GM21447 (cell line): Measurements from ENCODE around the gene ROMO1.
A peak's percentile ranks its signal among the peaks of the same experiment; 100 is the strongest.
"Not testable (repeated sequence)": the region's sequence is repeated elsewhere in the genome, so short reads cannot be mapped to it uniquely, and the experiment has no call there.

Experiments used
- ATAC-seq: cut with Tn5 transposase; IDR thresholded peaks from one replicate; pipeline ENCODE4 v1.9.1; 2021; ENCODE audit not compliant: unreplicated experiment

The ROMO1 gene

GRCh38 chr20:35729283-35729807 is 30.1 kb downstream of the ROMO1 start:
- no peak for ATAC-seq

- ATAC-seq, result no peak
Observed at GRCh38 chr20:35729836-35730582, 30.8 kb downstream of the ROMO1 start.

GRCh38 chr20:35730583-35731468 is 31.6 kb downstream of the ROMO1 start:
- ATAC-seq, result no peak

GRCh38 chr20:35731469-35731788 is 32.2 kb downstream of the ROMO1 start:
- no peak for ATAC-seq

GRCh38 chr20:35731862-35732643 is 32.8 kb downstream of the ROMO1 start:
- no peak for ATAC-seq

- no peak for ATAC-seq
Observed at GRCh38 chr20:35732644-35732982, 33.4 kb downstream of the ROMO1 start.

GRCh38 chr20:35734374-35734773 is 35.2 kb downstream of the ROMO1 start:
- ATAC-seq, result no peak

- no peak for ATAC-seq
Observed at GRCh38 chr20:35734777-35735649, 35.8 kb downstream of the ROMO1 start.

GRCh38 chr20:35735826-35736470 is 36.7 kb downstream of the ROMO1 start:
- no peak for ATAC-seq

- ATAC-seq, result no peak
Observed at GRCh38 chr20:35737865-35738333, 38.7 kb downstream of the ROMO1 start.

GRCh38 chr20:35738410-35739179 is 39.4 kb downstream of the ROMO1 start:
- ATAC-seq, result no peak

GRCh38 chr20:35739294-35740163 is 40.3 kb downstream of the ROMO1 start:
- ATAC-seq, result no peak

- peak; percentile 79 for ATAC-seq
Observed at GRCh38 chr20:35741892-35742740, 42.9 kb downstream of the ROMO1 start, which contains the start of gene RBM39. Gene RBM39, minus strand, starts transcription at chr20:35742260. Its CDS starts 1,386 bp downstream, at chr20:35740874.

GRCh38 chr20:35742741-35743523 is 43.7 kb downstream of the ROMO1 start:
- ATAC-seq, result no peak

- ATAC-seq, result no peak
Observed at GRCh38 chr20:35743693-35744491, 44.7 kb downstream of the ROMO1 start.

- not testable (repeated sequence) for ATAC-seq
Observed at GRCh38 chr20:35744492-35744841, 45.3 kb downstream of the ROMO1 start.
